HG03469 (cell line): ENCODE measurements around the gene FAM117A.
"Not testable (repeated sequence)": the region's sequence is repeated elsewhere in the genome, so short reads cannot be mapped to it uniquely, and the experiment has no call there.

Source experiments
- ATAC-seq: cut with Tn5 transposase; IDR thresholded peaks from one replicate; pipeline ENCODE4 v1.9.1; 2021; ENCODE audit warnings: mild to moderate bottlenecking, moderate library complexity, moderate number of reproducible peaks; ENCODE audit not compliant: unreplicated experiment

The FAM117A gene

GRCh38 chr17:49741692-49742076 is 22.2 kb downstream of the FAM117A start:
- no peak for ATAC-seq

- ATAC-seq, result no peak
Measured at GRCh38 chr17:49741009-49741691, 22.8 kb downstream of the FAM117A start.

GRCh38 chr17:49739641-49740271 is 24.2 kb downstream of the FAM117A start:
- no peak for ATAC-seq

- no peak for ATAC-seq
Measured at GRCh38 chr17:49738456-49739163, 25.3 kb downstream of the FAM117A start.

GRCh38 chr17:49734515-49735490 is 29.1 kb downstream of the FAM117A start:
- ATAC-seq, result no peak

GRCh38 chr17:49731435-49731831 is 32.5 kb downstream of the FAM117A start:
- no peak for ATAC-seq

- no peak for ATAC-seq
Measured at GRCh38 chr17:49730785-49731434, 33.0 kb downstream of the FAM117A start.

- ATAC-seq, result no peak
Measured at GRCh38 chr17:49730078-49730784, 33.7 kb downstream of the FAM117A start.

GRCh38 chr17:49729069-49729468 is 34.9 kb downstream of the FAM117A start:
- ATAC-seq, result no peak

GRCh38 chr17:49728425-49728824 is 35.5 kb downstream of the FAM117A start:
- ATAC-seq, result no peak

GRCh38 chr17:49727380-49727779 is 36.6 kb downstream of the FAM117A start:
- ATAC-seq, result no peak

GRCh38 chr17:49725452-49726130 is 38.3 kb downstream of the FAM117A start:
- no peak for ATAC-seq

GRCh38 chr17:49724552-49724951 is 39.4 kb downstream of the FAM117A start:
- not testable (repeated sequence) for ATAC-seq

- ATAC-seq, result no peak
Measured at GRCh38 chr17:49723423-49723822, 40.5 kb downstream of the FAM117A start.

GRCh38 chr17:49722066-49722465 is 41.9 kb downstream of the FAM117A start:
- ATAC-seq, result no peak

GRCh38 chr17:49717371-49717861 is 46.5 kb downstream of the FAM117A start:
- no peak for ATAC-seq

- ATAC-seq, result no peak
Measured at GRCh38 chr17:49716668-49717364, 47.1 kb downstream of the FAM117A start.

GRCh38 chr17:49715717-49716279 is 48.1 kb downstream of the FAM117A start:
- no peak for ATAC-seq
